OCI-LY1 (cell line): ENCODE data around the gene MAP3K19.

ENCODE experiments used
- H2AFZ ChIP-seq: fragments of 200-600 bp; sonication (generic), shearing (Covaris generic); 2 replicates; pipeline ENCODE4 v1.6.0; 2014; ENCODE audit warnings: antibody characterized with exemption, mild to moderate bottlenecking, low read length
- H3F3A ChIP-seq: fragments of 200-600 bp; sonication (generic), shearing (Covaris generic); 2 replicates; pipeline ENCODE4 v1.6.0; 2014; ENCODE audit warnings: mild to moderate bottlenecking, antibody characterized with exemption, low read length, moderate library complexity; ENCODE audit not compliant: insufficient read depth
- H3K27ac ChIP-seq: fragments of 200-600 bp; sonication (generic); 2 replicates; pipeline ENCODE4 v1.5.1; 2014; ENCODE audit warnings: low read length, mixed run types, mild to moderate bottlenecking, low read depth; ENCODE audit not compliant: poor library complexity, severe bottlenecking
- H3K27me3 ChIP-seq: fragments of 200-600 bp; sonication (generic); 2 replicates; pipeline ENCODE4 v1.6.0; 2014; ENCODE audit warnings: antibody characterized with exemption, mild to moderate bottlenecking, low read length, moderate library complexity; ENCODE audit not compliant: insufficient read depth
- H3K36me3 ChIP-seq: fragments of 200-600 bp; sonication (generic); 2 replicates; pipeline ENCODE4 v1.6.1; 2014; ENCODE audit warnings: mild to moderate bottlenecking, antibody characterized with exemption, low read length, moderate library complexity, mixed read lengths; ENCODE audit not compliant: insufficient read depth
- H3K4me1 ChIP-seq: fragments of 200-600 bp; sonication (generic); 2 replicates; pipeline ENCODE4 v1.5.1; 2014; ENCODE audit warnings: mild to moderate bottlenecking, low read length, moderate library complexity; ENCODE audit not compliant: insufficient read depth, severe bottlenecking
- H3K4me2 ChIP-seq: fragments of 200-600 bp; sonication (generic), shearing (Covaris generic); 2 replicates; pipeline ENCODE4 v1.6.1; 2014; ENCODE audit warnings: low read length
- H3K4me3 ChIP-seq: fragments of 200-600 bp; sonication (generic); 2 replicates; pipeline ENCODE4 v1.5.1; 2014; ENCODE audit warnings: low read length, low read depth, mild to moderate bottlenecking, mixed read lengths; ENCODE audit not compliant: poor library complexity, severe bottlenecking
- H3K79me2 ChIP-seq: fragments of 200-600 bp; shearing (Covaris generic); 2 replicates; pipeline ENCODE4 v1.6.1; 2016; ENCODE audit warnings: mixed run types, low read length, mixed read lengths; ENCODE audit not compliant: insufficient read depth
- H3K9ac ChIP-seq: fragments of 200-600 bp; sonication (generic), shearing (Covaris generic); 2 replicates; pipeline ENCODE4 v1.6.1; 2014; ENCODE audit warnings: mild to moderate bottlenecking, low read length, mixed read lengths
- H3K9me2 ChIP-seq: fragments of 200-600 bp; sonication (generic), shearing (Covaris generic); 2 replicates; pipeline ENCODE4 v1.6.1; 2014; ENCODE audit warnings: low read depth, mild to moderate bottlenecking, low read length, mixed read lengths
- H3K9me3 ChIP-seq: fragments of 200-600 bp; shearing (Covaris generic); 2 replicates; pipeline ENCODE4 v1.6.1; 2014; ENCODE audit warnings: low read length, mixed read lengths
- H4K20me1 ChIP-seq: fragments of 200-600 bp; sonication (generic), shearing (Covaris generic); 2 replicates; pipeline ENCODE4 v1.6.0; 2016; ENCODE audit warnings: mild to moderate bottlenecking, low read length; ENCODE audit not compliant: insufficient read depth
- CTCF ChIP-seq: fragments of 200-600 bp; sonication (generic), shearing (Covaris generic); IDR thresholded peaks from 2 replicates; pipeline ENCODE4 v1.5.1; 2017; ENCODE audit warnings: mild to moderate bottlenecking, antibody characterized with exemption, low read length, moderate library complexity, mixed read lengths
- EZH2 ChIP-seq: fragments of 200-600 bp; sonication (generic), shearing (Covaris generic); IDR thresholded peaks from 2 replicates; pipeline ENCODE4 v1.8.0; 2017; ENCODE audit warnings: borderline replicate concordance, mixed run types, mild to moderate bottlenecking, antibody characterized with exemption, low read length, moderate library complexity, mixed read lengths

The MAP3K19 gene

GRCh38 chr2:135011633-135012032 is 35.6 kb downstream of the MAP3K19 start:
- Histone ChIP-seq H3K27me3 (no peaks in the 10 kb centered on the region), H3K9me2 (no peaks in the 10 kb centered on the region), H4K20me1 (no peaks in the 10 kb centered on the region), H3K9me3 (no peaks in the 10 kb centered on the region), H3K4me1 (no peaks in the 10 kb centered on the region), H3K4me3 (no peak overlapping the region), H2AFZ (no peak overlapping the region), H3K27ac (no peak overlapping the region), H3K79me2 (no peaks in the 10 kb centered on the region), H3K9ac (no peak overlapping the region), H3K4me2 (no peak overlapping the region), H3F3A (no peaks in the 10 kb centered on the region), H3K36me3 (no peaks in the 10 kb centered on the region; the same call in 1 of the 2 replicates)
- TF ChIP-seq CTCF (no peak), EZH2 (no peak)

GRCh38 chr2:135010200-135010942 is 36.9 kb downstream of the MAP3K19 start:
- Histone ChIP-seq H3K27me3 (no peaks in the 10 kb centered on the region), H3K9me2 (no peaks in the 10 kb centered on the region), H3F3A (no peaks in the 10 kb centered on the region), H3K36me3 (no peaks in the 10 kb centered on the region), H3K4me1 (no peaks in the 10 kb centered on the region), H3K27ac (no peak overlapping the region), H3K9me3 (no peaks in the 10 kb centered on the region), H3K9ac (no peak overlapping the region), H3K4me3 (no peak overlapping the region), H2AFZ (no peak overlapping the region), H4K20me1 (no peaks in the 10 kb centered on the region), H3K79me2 (no peaks in the 10 kb centered on the region), H3K4me2 (no peak overlapping the region)
- TF ChIP-seq EZH2 (no peak), CTCF (no peak)

- Histone ChIP-seq H3K79me2 (no peaks in the 10 kb centered on the region), H3K27ac (no peak overlapping the region), H3K4me1 (no peaks in the 10 kb centered on the region), H4K20me1 (no peaks in the 10 kb centered on the region), H3K9me3 (no peaks in the 10 kb centered on the region), H3K36me3 (no peaks in the 10 kb centered on the region), H3K4me3 (no peak overlapping the region), H3K27me3 (no peaks in the 10 kb centered on the region), H3K9me2 (no peaks in the 10 kb centered on the region), H3K4me2 (no peak overlapping the region), H3K9ac (no peak overlapping the region), H3F3A (no peaks in the 10 kb centered on the region), H2AFZ (no peak overlapping the region)
- no peak for TF ChIP-seq CTCF
- no peak for TF ChIP-seq EZH2
Measured at GRCh38 chr2:135009339-135009738, 37.9 kb downstream of the MAP3K19 start.
